Cardiac muscle cell (in vitro differentiated cells and primary cell): ENCODE measurements around the gene RPN2. TPM values are rescaled to one million over a fixed set of nuclear protein-coding genes. Genes with fewer than 3 reads are reported as not detected.

ENCODE experiments used
- DNase-seq, 2 donors: peaks; one replicate each; pipeline versions ENCODE4 v3.0.0 to v3.0.0-alpha.2; 2010 to 2017; ENCODE audit warnings: low read depth in 1 of 2, low spot score in 1 of 2
- H3K27ac ChIP-seq: fragments of 200-600 bp; sonication (generic); 2 replicates; pipeline ENCODE4 v1.5.1; 2016
- H3K27me3 ChIP-seq: fragments of 200-600 bp; sonication (generic); 2 replicates; pipeline ENCODE4 v1.6.0; 2016; ENCODE audit warnings: control low read depth
- H3K36me3 ChIP-seq: fragments of 200-600 bp; sonication (generic); 2 replicates; pipeline ENCODE4 v1.5.1; 2016; ENCODE audit warnings: control low read depth
- H3K4me1 ChIP-seq: fragments of 200-600 bp; sonication (generic); 2 replicates; pipeline ENCODE4 v1.8.1; 2017; ENCODE audit warnings: low read depth, mild to moderate bottlenecking, mixed run types
- H3K4me3 ChIP-seq: fragments of 200-600 bp; sonication (generic); 2 replicates; pipeline ENCODE4 v1.5.1; 2016; ENCODE audit warnings: mild to moderate bottlenecking
- H3K9me3 ChIP-seq: fragments of 200-600 bp; sonication (generic); 2 replicates; pipeline ENCODE4 v1.5.1; 2017; ENCODE audit warnings: low read depth, mild to moderate bottlenecking, control low read depth
- CTCF ChIP-seq: IDR thresholded peaks from 2 replicates; pipeline ENCODE4 v1.5.1; 2012; ENCODE audit warnings: low read depth, mild to moderate bottlenecking, low read length
- polyA plus RNA-seq: library from polyadenylated mRNA; unstranded; fragments of >200 nt; fragmentation: Nextera tagmentation; extraction: Ambion mirVana; gene quantifications from 2 replicates; pipeline ENCODE4 v1.2.1, GENCODE V29; 2016
- total RNA-seq: library from RNA; depleted of rRNA; stranded (reverse); fragments of >200 nt; gene quantifications from 2 replicates; pipeline ENCODE4 v1.2.3, GENCODE V29; 2016

Gene RPN2
- total and polyA plus RNA-seq, 2 experiments from 2014 or later, result 150 to 259 TPM

GRCh38 chr20:37231947-37232630, 53.0 kb downstream of the RPN2 start:
- DNase-seq, result no peak
- H3K9me3 ChIP-seq, result no peaks in the 10 kb centered on the region
- peaks cover 17% of the 10 kb centered on the region for H3K4me1 ChIP-seq
- no peaks in the 10 kb centered on the region for H3K27me3 ChIP-seq
- no peak overlapping the region for H3K27ac ChIP-seq
- H3K36me3 ChIP-seq, result peaks cover 69% of the 10 kb centered on the region
- H3K4me3 ChIP-seq, result no peak overlapping the region
- no peak for TF ChIP-seq CTCF

GRCh38 chr20:37233548-37234253, 54.6 kb downstream of the RPN2 start:
- no peaks in the 10 kb centered on the region for H3K27me3 ChIP-seq
- H3K4me3 ChIP-seq, result no peak overlapping the region
- TF ChIP-seq CTCF, result no peak
- H3K4me1 ChIP-seq, result peaks cover 6% of the 10 kb centered on the region
- DNase-seq, result no peak
- peaks cover 66% of the 10 kb centered on the region for H3K36me3 ChIP-seq
- H3K27ac ChIP-seq, result no peak overlapping the region
- no peaks in the 10 kb centered on the region for H3K9me3 ChIP-seq

GRCh38 chr20:37234254-37234581, 55.1 kb downstream of the RPN2 start:
- Histone ChIP-seq H3K4me3 (no peak overlapping the region), H3K27ac (no peak overlapping the region), H3K4me1 (peaks cover 3% of the 10 kb centered on the region), H3K9me3 (no peaks in the 10 kb centered on the region), H3K27me3 (no peaks in the 10 kb centered on the region), H3K36me3 (peaks cover 71% of the 10 kb centered on the region)
- no peak for TF ChIP-seq CTCF
- DNase-seq, result no peak

- no peaks in the 10 kb centered on the region for H3K27me3 ChIP-seq
- no peak for DNase-seq
- peak overlapping the region; percentile 67 for H3K27ac ChIP-seq
- H3K4me1 ChIP-seq, result peaks cover 3% of the 10 kb centered on the region
- no peak for TF ChIP-seq CTCF
- H3K36me3 ChIP-seq, result peaks cover 68% of the 10 kb centered on the region
- no peaks in the 10 kb centered on the region for H3K9me3 ChIP-seq
- H3K4me3 ChIP-seq, result no peak overlapping the region
Measured at GRCh38 chr20:37235065-37235464, 55.9 kb downstream of the RPN2 start.

- Histone ChIP-seq H3K4me3 (no peak overlapping the region), H3K9me3 (no peaks in the 10 kb centered on the region), H3K4me1 (peaks cover 3% of the 10 kb centered on the region), H3K27ac (peak overlapping the region; percentile 25), H3K36me3 (peaks cover 68% of the 10 kb centered on the region), H3K27me3 (no peaks in the 10 kb centered on the region)
- DNase-seq, result no peak
- no peak for TF ChIP-seq CTCF
Measured at GRCh38 chr20:37236462-37236861, 57.3 kb downstream of the RPN2 start.
